ENCODE results near the gene PACRG. TPM values are rescaled to one million over a fixed set of nuclear protein-coding genes. Genes with fewer than 3 reads are reported as not detected.

PACRG gene
- total and polyA plus RNA-seq, 4 donors = 0.47 to 3.8 (median 2.4) TPM

GRCh38 chr6:163319609-163320366, 592.0 kb downstream of the PACRG start:
- TF ChIP-seq NR2F2 (IDR thresholded peaks at IDR 0.05) = no peak
- no peak for TF ChIP-seq SP1 (IDR thresholded peaks at IDR 0.05)
- TF ChIP-seq YY1 (IDR thresholded peaks at IDR 0.05) = no peak
- H3K27ac ChIP-seq (ENCODE audit: low read depth in 1 of 2, low read length in 2 of 2) = no peak overlapping the region
- no peaks in the 10 kb centered on the region for H3K9me3 ChIP-seq (ENCODE audit: control insufficient read depth in 4 of 4, low read length in 3 of 4)
- H3K27me3 ChIP-seq (ENCODE audit: control insufficient read depth in 4 of 4, insufficient read depth in 4 of 4, low read length in 3 of 4) = no peaks in the 10 kb centered on the region
- H3K4me3 ChIP-seq (ENCODE audit: low read depth in 1 of 3, low read length in 3 of 3) = no peak overlapping the region
- peaks cover 7 to 33% (median 24%) of the 10 kb centered on the region in 4 donors for H3K4me1 ChIP-seq (ENCODE audit: control insufficient read depth in 4 of 4, insufficient read depth in 4 of 4, low read length in 3 of 4)
- H3K36me3 ChIP-seq (ENCODE audit: control insufficient read depth in 4 of 4, insufficient read depth in 3 of 4, low read depth in 1 of 4, low read length in 3 of 4) = no peaks in the 10 kb centered on the region
- no peak for DNase-seq (ENCODE audit: low spot score)
- WGBS = 74% methylated on average over 10 of the region's 10 CpGs
- H3K9ac ChIP-seq (ENCODE audit: low read depth in 1 of 2, low read length in 2 of 2) = no peak overlapping the region

DNA sequence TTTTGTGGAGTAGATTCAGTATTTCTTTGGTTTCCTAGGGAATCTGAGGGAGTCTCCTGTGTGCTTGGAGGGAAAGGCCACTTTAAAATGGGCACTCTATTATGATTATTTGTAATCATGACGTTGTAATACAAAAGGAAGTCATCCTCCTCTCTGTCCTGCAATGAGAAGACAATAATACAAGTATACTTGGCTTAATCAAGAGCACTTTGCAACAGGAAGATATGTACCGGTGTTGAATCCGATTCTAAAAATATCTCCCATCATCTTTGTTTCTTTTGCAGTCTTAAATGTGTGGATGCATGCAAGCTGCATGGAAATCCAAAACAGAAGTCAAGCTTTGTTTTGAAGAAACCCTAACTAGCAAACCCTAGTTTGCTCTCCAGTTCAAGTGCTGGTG, 592.6 kb downstream of the PACRG start:
- no peak overlapping the region for H3K9ac ChIP-seq (ENCODE audit: low read depth in 1 of 2, low read length in 2 of 2)
- H3K27me3 ChIP-seq (ENCODE audit: control insufficient read depth in 4 of 4, insufficient read depth in 4 of 4, low read length in 3 of 4) = no peaks in the 10 kb centered on the region
- no peaks in the 10 kb centered on the region for H3K9me3 ChIP-seq (ENCODE audit: control insufficient read depth in 4 of 4, low read length in 3 of 4)
- peaks cover 7 to 39% (median 28%) of the 10 kb centered on the region in 4 donors for H3K4me1 ChIP-seq (ENCODE audit: control insufficient read depth in 4 of 4, insufficient read depth in 4 of 4, low read length in 3 of 4)
- DNase-seq (ENCODE audit: low spot score) = no peak
- TF ChIP-seq RAD21 (IDR thresholded peaks at IDR 0.05) (no peak), SP1 (IDR thresholded peaks at IDR 0.05) (no peak), YY1 (IDR thresholded peaks at IDR 0.05) (no peak), NR2F2 (IDR thresholded peaks at IDR 0.05) (no peak), JUND (IDR thresholded peaks at IDR 0.05) (no peak), ATF3 (IDR thresholded peaks at IDR 0.05) (no peak), CTCF (IDR thresholded peaks at IDR 0.05; ENCODE audit: low read depth, low read length, missing input control) (no peak), EGR1 (IDR thresholded peaks at IDR 0.05; ENCODE audit: low read depth in 2 of 2) (no peak), FOXA2 (IDR thresholded peaks at IDR 0.05) (no peak), TAF1 (conservative IDR thresholded peaks at IDR 0.05) (no peak), RXRA (IDR thresholded peaks at IDR 0.05) (no peak), FOXA1 (IDR thresholded peaks at IDR 0.05) (no peak), HNF4G (IDR thresholded peaks at IDR 0.05) (no peak), HNF4A (conservative IDR thresholded peaks at IDR 0.05) (no peak)
- TF ChIP-seq, protein P1, sequence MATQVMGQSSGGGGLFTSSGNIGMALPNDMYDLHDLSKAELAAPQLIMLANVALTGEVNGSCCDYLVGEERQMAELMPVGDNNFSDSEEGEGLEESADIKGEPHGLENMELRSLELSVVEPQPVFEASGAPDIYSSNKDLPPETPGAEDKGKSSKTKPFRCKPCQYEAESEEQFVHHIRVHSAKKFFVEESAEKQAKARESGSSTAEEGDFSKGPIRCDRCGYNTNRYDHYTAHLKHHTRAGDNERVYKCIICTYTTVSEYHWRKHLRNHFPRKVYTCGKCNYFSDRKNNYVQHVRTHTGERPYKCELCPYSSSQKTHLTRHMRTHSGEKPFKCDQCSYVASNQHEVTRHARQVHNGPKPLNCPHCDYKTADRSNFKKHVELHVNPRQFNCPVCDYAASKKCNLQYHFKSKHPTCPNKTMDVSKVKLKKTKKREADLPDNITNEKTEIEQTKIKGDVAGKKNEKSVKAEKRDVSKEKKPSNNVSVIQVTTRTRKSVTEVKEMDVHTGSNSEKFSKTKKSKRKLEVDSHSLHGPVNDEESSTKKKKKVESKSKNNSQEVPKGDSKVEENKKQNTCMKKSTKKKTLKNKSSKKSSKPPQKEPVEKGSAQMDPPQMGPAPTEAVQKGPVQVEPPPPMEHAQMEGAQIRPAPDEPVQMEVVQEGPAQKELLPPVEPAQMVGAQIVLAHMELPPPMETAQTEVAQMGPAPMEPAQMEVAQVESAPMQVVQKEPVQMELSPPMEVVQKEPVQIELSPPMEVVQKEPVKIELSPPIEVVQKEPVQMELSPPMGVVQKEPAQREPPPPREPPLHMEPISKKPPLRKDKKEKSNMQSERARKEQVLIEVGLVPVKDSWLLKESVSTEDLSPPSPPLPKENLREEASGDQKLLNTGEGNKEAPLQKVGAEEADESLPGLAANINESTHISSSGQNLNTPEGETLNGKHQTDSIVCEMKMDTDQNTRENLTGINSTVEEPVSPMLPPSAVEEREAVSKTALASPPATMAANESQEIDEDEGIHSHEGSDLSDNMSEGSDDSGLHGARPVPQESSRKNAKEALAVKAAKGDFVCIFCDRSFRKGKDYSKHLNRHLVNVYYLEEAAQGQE (IDR thresholded peaks at IDR 0.05) = no peak
- H3K36me3 ChIP-seq (ENCODE audit: control insufficient read depth in 4 of 4, insufficient read depth in 3 of 4, low read depth in 1 of 4, low read length in 3 of 4) = no peaks in the 10 kb centered on the region
- no peak overlapping the region for H3K4me3 ChIP-seq (ENCODE audit: low read depth in 1 of 3, low read length in 3 of 3)
- WGBS = 68% methylated on average over 3 of the region's 3 CpGs
- no peak overlapping the region for H3K27ac ChIP-seq (ENCODE audit: low read depth in 1 of 2, low read length in 2 of 2)
